Lower leg skin (tissue), 4 donors: ENCODE data around the gene VWA5A. TPM values are rescaled to one million over a fixed set of nuclear protein-coding genes. Genes with fewer than 3 reads are reported as not detected.

Source experiments
- DNase-seq, 2 donors: peaks; one replicate each; pipeline ENCODE4 v3.0.0-alpha.2; 2019; ENCODE audit warnings: low spot score in 2 of 2
- H3K4me3 ChIP-seq: fragments of 200-600 bp; sonication (generic); 2 replicates; pipeline ENCODE4 v1.5.1; 2017; ENCODE audit warnings: mild to moderate bottlenecking, low read depth; ENCODE audit not compliant: poor library complexity, severe bottlenecking
- POLR2A ChIP-seq, 2 donors: fragments of 450-650 bp; IDR thresholded peaks; one replicate each; pipeline ENCODE4 v1.6.1; 2016 to 2017; ENCODE audit warnings: antibody characterized with exemption in 2 of 2, mild to moderate bottlenecking in 1 of 2, moderate library complexity in 1 of 2
- whole genome bisulfite sequencing, 2 donors: methylation state at CpG; one replicate each; pipeline ENCODE4 v1.1.5; 2018; 5-methylcytosine and 5-hydroxymethylcytosine counted together
- intact Hi-C: fragments of 100-400 bp; cut with DNase I; formaldehyde crosslinking; loops from one replicate; pipeline ENCODE4 v1.15.0; 2023; ENCODE audit warnings: low total_unique reads
- total RNA-seq, 4 donors: library from RNA; depleted of rRNA; stranded (reverse); fragments of >200 nt; gene quantifications; one replicate each; pipeline ENCODE4 v1.1.0, GENCODE V29; 2016
- TF ChIP-seq, protein P1 (sequence below), 3 donors: fragments of 450-650 bp; IDR thresholded peaks; one replicate each; pipeline ENCODE4 v1.5.1; 2016; ENCODE audit warnings: antibody characterized with exemption in 3 of 3, mild to moderate bottlenecking in 3 of 3, moderate library complexity in 2 of 3

VWA5A gene
- total RNA-seq, 4 donors from 2014 or later: 16.4 to 27.4 (median 24.0) TPM

DNA sequence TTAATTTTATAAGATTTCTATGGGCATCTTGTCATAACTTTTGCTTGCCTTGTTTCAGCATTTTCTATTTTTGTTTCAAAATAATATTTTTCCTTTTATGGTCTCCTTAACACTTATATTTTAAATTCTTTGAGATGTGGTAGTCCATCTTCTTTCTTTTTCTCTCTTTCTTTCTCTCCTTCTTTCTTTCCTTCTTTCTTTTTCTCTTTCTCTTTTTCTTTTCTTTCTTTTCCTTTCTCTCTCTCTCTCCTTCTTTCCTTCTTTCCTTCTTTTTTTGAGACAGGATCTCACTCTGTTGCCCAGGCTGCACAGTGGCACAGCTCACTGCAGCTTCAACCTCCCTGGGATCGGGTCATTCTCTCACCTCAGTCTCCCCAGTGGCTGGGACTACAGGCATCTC lies 38.0 kb upstream of the VWA5A start:
- no peak overlapping the region for H3K4me3 ChIP-seq
- DNase-seq: no peak
- TF ChIP-seq, protein P1, sequence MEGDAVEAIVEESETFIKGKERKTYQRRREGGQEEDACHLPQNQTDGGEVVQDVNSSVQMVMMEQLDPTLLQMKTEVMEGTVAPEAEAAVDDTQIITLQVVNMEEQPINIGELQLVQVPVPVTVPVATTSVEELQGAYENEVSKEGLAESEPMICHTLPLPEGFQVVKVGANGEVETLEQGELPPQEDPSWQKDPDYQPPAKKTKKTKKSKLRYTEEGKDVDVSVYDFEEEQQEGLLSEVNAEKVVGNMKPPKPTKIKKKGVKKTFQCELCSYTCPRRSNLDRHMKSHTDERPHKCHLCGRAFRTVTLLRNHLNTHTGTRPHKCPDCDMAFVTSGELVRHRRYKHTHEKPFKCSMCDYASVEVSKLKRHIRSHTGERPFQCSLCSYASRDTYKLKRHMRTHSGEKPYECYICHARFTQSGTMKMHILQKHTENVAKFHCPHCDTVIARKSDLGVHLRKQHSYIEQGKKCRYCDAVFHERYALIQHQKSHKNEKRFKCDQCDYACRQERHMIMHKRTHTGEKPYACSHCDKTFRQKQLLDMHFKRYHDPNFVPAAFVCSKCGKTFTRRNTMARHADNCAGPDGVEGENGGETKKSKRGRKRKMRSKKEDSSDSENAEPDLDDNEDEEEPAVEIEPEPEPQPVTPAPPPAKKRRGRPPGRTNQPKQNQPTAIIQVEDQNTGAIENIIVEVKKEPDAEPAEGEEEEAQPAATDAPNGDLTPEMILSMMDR (IDR thresholded peaks at IDR 0.05): no peak
- TF ChIP-seq POLR2A (IDR thresholded peaks at IDR 0.05): no peak
- intact Hi-C loops: loop anchor here (10.0 kb wide), 1 partner anchor 118 kb away; no protein-coding TSS in a partner anchor
- 88 to 96% methylated on average over 1 of the region's 1 CpG for WGBS, 2 donors

DNA sequence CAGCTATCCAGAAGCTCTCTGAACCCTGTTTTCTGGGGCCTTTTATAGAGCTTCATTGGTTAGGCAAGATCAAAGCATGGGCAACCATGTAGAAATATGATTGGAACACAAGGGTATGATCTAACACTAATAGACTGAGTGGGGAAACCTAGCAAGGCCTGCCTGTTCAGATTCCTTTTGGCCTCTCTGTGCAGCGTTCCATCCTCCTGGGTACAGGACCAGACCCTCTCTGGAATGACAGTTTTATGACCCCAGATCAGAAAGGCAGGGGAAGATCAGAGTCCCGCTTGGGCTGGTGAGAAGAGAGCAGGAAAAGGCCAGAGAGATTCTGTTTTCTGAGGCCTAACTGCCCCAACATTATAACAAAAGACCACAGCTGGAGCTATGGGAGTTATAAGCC lies 36.7 kb upstream of the VWA5A start:
- intact Hi-C loops: loop anchor here (10.0 kb wide), 1 partner anchor 116 kb away; no protein-coding TSS in a partner anchor
- H3K4me3 ChIP-seq: no peak overlapping the region
- no peak for DNase-seq
- TF ChIP-seq, protein P1 (IDR thresholded peaks at IDR 0.05): no peak
- TF ChIP-seq POLR2A (IDR thresholded peaks at IDR 0.05): no peak
- 88 to 91% methylated on average over 2 of the region's 2 CpGs for WGBS, 2 donors

DNA sequence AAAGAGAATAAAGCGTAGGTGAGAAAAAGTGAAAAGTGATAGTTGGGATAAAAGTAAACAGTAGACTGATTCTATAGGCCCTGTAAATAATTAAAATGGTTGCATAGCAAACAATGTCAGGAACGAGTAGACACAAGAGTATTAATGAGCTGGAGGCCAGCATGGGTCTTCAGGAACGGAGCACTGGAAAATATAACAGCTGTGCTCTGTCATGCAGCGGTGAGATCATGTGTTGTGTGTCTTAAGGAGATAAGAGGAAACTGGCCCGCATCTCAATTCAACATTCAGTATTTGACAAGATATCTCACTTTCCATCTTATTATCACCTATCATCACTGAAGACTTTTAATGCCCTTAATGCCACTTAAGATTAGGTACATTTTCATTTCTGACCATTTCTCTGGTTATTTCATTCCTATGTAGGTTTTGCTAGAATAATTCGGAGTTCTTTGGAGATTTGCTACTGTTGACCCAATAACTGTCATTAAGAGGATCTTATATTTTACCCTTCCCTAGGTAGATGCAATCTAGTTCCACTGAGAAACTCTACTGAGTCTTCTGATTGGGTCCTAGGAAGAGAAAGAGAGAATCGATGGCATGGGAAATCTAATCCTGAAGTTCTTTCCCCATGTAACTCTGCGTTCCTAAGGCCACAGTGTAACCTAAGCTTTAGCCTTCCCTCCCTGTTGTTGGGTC lies 35.5 kb upstream of the VWA5A start:
- no peak for TF ChIP-seq POLR2A (IDR thresholded peaks at IDR 0.05)
- TF ChIP-seq, protein P1 (IDR thresholded peaks at IDR 0.05): no peak
- intact Hi-C loops: loop anchor here (10.0 kb wide), 1 partner anchor 115 kb away; no protein-coding TSS in a partner anchor
- DNase-seq: no peak

DNA sequence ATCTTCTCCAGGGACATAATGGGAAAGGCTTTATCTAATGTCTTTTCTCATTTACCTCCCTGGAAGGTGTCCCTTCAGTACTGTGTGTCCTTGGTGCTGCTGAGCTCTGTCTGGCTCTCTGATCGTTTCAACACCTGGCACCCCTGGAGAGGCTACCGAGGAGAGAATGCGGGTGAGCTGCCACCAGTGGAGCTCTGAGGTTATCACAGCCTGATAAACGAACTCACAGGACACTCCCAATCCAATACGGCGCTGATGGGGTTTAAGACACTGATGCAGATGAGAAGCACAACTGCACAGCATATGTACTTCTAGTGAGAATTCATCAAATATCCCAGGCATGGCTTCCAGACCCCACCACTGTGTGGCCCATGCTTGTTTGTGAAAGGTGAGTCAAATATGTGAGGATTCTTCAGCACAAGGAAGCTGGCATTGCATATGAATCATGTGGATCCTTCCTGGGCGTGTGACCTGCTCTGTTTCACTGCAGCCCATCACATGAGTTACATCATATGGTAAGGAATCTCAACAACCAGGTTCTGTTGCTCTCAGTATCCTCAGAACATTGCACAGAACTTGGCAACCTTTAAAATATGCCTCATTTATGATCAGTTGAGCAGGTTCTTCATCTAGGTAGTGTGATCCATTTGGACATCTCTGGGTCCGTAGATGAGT lies 34.8 kb upstream of the VWA5A start:
- no peak for DNase-seq
- WGBS, 2 donors: 58 to 60% methylated on average over 8 of the region's 8 CpGs
- intact Hi-C loops: no loop called here
- H3K4me3 ChIP-seq: no peak overlapping the region
- TF ChIP-seq POLR2A (IDR thresholded peaks at IDR 0.05): no peak
- TF ChIP-seq, protein P1 (IDR thresholded peaks at IDR 0.05): no peak

More for the DNA sequence above, 35.5 kb upstream of the VWA5A start:
- WGBS, 2 donors: 77 to 83% methylated on average over 8 of the region's 8 CpGs
- H3K4me3 ChIP-seq: no peak overlapping the region

DNA sequence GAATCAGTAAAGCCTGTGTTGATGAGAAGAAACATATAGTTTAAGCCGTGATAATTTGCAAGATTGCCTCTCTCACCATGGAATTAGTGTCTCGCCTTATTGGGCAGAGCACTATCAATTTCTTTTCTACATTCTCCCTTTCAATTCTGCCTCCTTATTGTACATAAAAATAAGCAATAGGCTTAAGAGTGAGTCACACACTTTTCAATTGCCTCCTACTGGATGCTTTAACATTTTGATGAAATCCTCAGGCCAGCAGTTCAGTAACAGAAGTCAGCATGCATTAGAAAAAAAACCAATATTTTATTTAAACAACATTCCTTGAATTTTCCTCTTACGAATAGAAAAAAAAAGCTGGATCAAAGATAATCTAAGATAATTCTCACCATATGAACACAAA lies 33.8 kb upstream of the VWA5A start:
- DNase-seq: no peak
- H3K4me3 ChIP-seq: no peak overlapping the region
- TF ChIP-seq, protein P1 (IDR thresholded peaks at IDR 0.05): no peak
- TF ChIP-seq POLR2A (IDR thresholded peaks at IDR 0.05): no peak
- WGBS, 2 donors: 77 to 88% methylated on average over 3 of the region's 3 CpGs
- intact Hi-C loops: no loop called here
